ENCODE results near the gene DDX51. TPM values are rescaled to one million over a fixed set of nuclear protein-coding genes. Genes with fewer than 3 reads are reported as not detected.

The DDX51 gene
- total and polyA plus RNA-seq, 2 of the 13 experiments (the other 11 are each of a cell fraction or from before 2014, with no cell fraction given): 10.1 TPM

GRCh38 chr12:132152953-132153352 is 8.8 kb upstream of the DDX51 start (continued):
- TF ChIP-seq ZBTB43 (CRISPR knock-in tag; conservative IDR thresholded peaks at IDR 0.05) (no peak), TOE1 (CRISPR knock-in tag; IDR thresholded peaks at IDR 0.05) (no peak), ZBTB38 (CRISPR knock-in tag; IDR thresholded peaks at IDR 0.05) (no peak), SP4 (CRISPR knock-in tag; IDR thresholded peaks at IDR 0.05) (no peak), ZNF280D (CRISPR knock-in tag; IDR thresholded peaks at IDR 0.05) (no peak), ZNF441 (CRISPR knock-in tag; IDR thresholded peaks at IDR 0.05; ENCODE audit: borderline replicate concordance) (no peak), MAFG (CRISPR knock-in tag; IDR thresholded peaks at IDR 0.05) (no peak), KDM3A (CRISPR knock-in tag; IDR thresholded peaks at IDR 0.05; ENCODE audit: low read depth) (no peak)

GRCh38 chr12:132152411-132152821 is 8.3 kb upstream of the DDX51 start:
- no peak for FAIRE-seq
- no peak for ATAC-seq
- Histone ChIP-seq H4K20me1 (ENCODE audit: insufficient read depth, low read length) (peaks cover 3% of the 10 kb centered on the region; the same call in 1 of the 2 replicates), H3K4me1 (ENCODE audit: insufficient read depth, low read length) (peaks cover 14% of the 10 kb centered on the region), H3K9ac (ENCODE audit: insufficient read depth, low read depth, low read length) (no peak overlapping the region), H3K36me3 (replicated peaks in 1 of 2; ENCODE audit: control insufficient read depth in 1 of 2, insufficient read depth in 2 of 2, low read length in 2 of 2) (no peaks in the 10 kb centered on the region; a peak in 1 of 5 replicates), H3K27me3 (ENCODE audit: control insufficient read depth in 1 of 2, insufficient read depth in 2 of 2, low read length in 2 of 2) (no peaks in the 10 kb centered on the region), H3K4me3 (replicated peaks in 1 of 3; ENCODE audit: insufficient read depth in 1 of 3, low read depth in 2 of 3, low read length in 3 of 3) (no peak overlapping the region), H3K79me2 (ENCODE audit: insufficient read depth, low read length) (no peaks in the 10 kb centered on the region), H3K9me3 (ENCODE audit: low read length) (no peaks in the 10 kb centered on the region), H3K4me2 (ENCODE audit: low read depth, low read length) (no peak overlapping the region), H3K27ac (ENCODE audit: extremely low read length, insufficient read depth, low read length) (no peak overlapping the region), H2AFZ (ENCODE audit: low read length) (no peak overlapping the region)
- CTCF ChIA-PET (ENCODE audit: low intra/inter-chr PET ratio, low total read pairs): interaction anchor here (3.3 kb wide), 1 partner anchor 66 kb away, joined by 31 read pairs; no protein-coding TSS in a partner anchor
- POLR2A ChIA-PET: no interaction called here
- in situ Hi-C loops (cut with HindIII; ENCODE audit: extremely low pct_ligation_motif_present, low pct_unique_long_range_greater_than_20kb): no loop called here
- intact Hi-C loops (cut with micrococcal nuclease; ENCODE audit: unreplicated experiment): no loop called here
- 95% methylated on average over 3 of the region's 9 CpGs for WGBS (ENCODE audit: low lambda C conversion rate)
- BruUV-seq (replicated peaks): no TSS peak
- no peak for DNase-seq (ENCODE audit: low spot score)
- no peak for TF ChIP-seq TFE3 (CRISPR knock-in tag; IDR thresholded peaks at IDR 0.05)
- TF ChIP-seq ZC3H13 (CRISPR knock-in tag; IDR thresholded peaks at IDR 0.05): no peak
- no peak for TF ChIP-seq TMF1 (CRISPR knock-in tag; IDR thresholded peaks at IDR 0.05; ENCODE audit: low read depth)
- no peak for TF ChIP-seq FOXK2 (IDR thresholded peaks at IDR 0.05)
- no peak for TF ChIP-seq TAF15 (IDR thresholded peaks at IDR 0.05; ENCODE audit: low read depth, low read length, poor library complexity, severe bottlenecking)
- no peak for TF ChIP-seq AFF4 (CRISPR knock-in tag; IDR thresholded peaks at IDR 0.05)
- TF ChIP-seq MAF1 (CRISPR knock-in tag; IDR thresholded peaks at IDR 0.05; ENCODE audit: borderline replicate concordance): no peak
